Astrocyte (in vitro differentiated cells and primary cell): ENCODE data around the gene MYO3B.

Source experiments
- EZH2 ChIP-seq: IDR thresholded peaks from 2 replicates; pipeline ENCODE4 v1.6.1; 2012; ENCODE audit warnings: mild to moderate bottlenecking, low read length, inconsistent platforms; ENCODE audit not compliant: insufficient read depth
- TF ChIP-seq, protein P1 (sequence below): IDR thresholded peaks from 2 replicates; pipeline ENCODE4 v1.5.1; 2011; ENCODE audit warnings: low read depth, mild to moderate bottlenecking, inconsistent platforms, low read length, moderate library complexity; ENCODE audit not compliant: insufficient read depth

DNA sequence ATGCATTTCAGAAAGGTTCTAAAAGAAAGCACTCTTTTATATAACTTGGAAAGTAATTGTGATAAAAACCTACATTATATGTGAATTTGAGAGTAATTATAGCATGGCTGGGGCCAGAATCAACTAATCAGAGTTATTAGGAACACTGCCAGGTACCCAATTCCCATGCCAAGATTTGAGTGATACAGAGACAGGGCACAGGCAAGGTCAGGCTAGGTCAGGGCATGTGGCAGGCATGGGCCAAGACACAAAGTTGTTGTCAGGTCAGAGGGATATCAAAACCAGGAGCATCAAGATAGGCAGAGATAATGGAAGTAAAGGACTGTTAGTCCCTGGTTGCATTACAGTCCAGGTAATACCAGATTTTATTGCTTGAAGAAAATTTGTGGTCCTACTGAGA is 87.4 kb downstream of the MYO3B start:
- TF ChIP-seq, protein P1, sequence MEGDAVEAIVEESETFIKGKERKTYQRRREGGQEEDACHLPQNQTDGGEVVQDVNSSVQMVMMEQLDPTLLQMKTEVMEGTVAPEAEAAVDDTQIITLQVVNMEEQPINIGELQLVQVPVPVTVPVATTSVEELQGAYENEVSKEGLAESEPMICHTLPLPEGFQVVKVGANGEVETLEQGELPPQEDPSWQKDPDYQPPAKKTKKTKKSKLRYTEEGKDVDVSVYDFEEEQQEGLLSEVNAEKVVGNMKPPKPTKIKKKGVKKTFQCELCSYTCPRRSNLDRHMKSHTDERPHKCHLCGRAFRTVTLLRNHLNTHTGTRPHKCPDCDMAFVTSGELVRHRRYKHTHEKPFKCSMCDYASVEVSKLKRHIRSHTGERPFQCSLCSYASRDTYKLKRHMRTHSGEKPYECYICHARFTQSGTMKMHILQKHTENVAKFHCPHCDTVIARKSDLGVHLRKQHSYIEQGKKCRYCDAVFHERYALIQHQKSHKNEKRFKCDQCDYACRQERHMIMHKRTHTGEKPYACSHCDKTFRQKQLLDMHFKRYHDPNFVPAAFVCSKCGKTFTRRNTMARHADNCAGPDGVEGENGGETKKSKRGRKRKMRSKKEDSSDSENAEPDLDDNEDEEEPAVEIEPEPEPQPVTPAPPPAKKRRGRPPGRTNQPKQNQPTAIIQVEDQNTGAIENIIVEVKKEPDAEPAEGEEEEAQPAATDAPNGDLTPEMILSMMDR: no peak
- no peak for TF ChIP-seq EZH2
